ENCODE data around the gene CLNK. TPM values are rescaled to one million over a fixed set of nuclear protein-coding genes. Genes with fewer than 3 reads are reported as not detected.

The CLNK gene
- total RNA-seq, 3 donors from 2014 or later, result 0.11 TPM; not detected in 1

DNA sequence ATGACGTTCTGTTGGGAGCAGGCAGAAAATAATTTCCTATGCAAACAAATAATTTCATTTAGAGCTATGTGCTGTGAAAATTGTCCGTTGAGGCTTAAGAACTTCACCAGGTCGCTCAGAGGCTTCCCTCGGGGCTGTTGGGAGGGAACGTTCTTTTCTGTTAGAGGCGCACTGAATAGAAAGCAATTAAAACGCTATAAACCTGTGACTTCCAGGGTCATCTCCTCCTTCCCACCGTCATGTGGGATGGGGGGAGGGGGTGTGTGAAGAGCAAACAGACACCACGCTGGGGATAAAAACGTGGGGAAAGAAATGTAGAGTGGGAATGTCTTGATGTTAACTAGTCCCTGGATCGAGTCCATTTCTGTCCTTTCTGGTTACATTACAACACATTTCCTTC lies 192.1 kb downstream of the CLNK start:
- Mint-ChIP-seq H3K9me3 (no peaks in the 10 kb centered on the region), H3K27me3 (ENCODE audit: low read depth) (peaks cover 5% of the 10 kb centered on the region), H3K36me3 (ENCODE audit: insufficient read depth) (no peaks in the 10 kb centered on the region), H3K4me1 (ENCODE audit: low read depth) (no peaks in the 10 kb centered on the region), H3K4me3 (no peak overlapping the region)
- ATAC-seq (no peak), DNase-seq (no peak)

DNA sequence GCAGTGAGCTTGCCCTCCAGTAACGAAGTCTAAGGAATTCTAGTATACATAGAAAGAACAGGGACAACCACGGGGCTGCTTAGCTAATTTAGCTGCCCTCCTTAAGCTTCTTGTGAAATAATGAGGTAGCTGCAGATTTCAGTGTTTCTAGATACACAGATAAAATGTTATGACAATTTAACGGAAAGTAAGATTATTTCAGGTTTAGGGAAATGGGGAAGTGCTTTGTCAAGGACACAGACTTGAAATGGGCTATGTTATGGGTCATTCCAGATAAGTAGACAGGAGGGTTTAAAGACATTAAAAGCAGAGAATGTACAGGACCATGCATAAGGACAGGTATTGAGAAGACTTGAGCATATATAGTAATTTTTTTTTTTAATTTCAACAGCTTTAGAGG lies 193.2 kb downstream of the CLNK start:
- Mint-ChIP-seq H3K4me1 (ENCODE audit: low read depth) (no peaks in the 10 kb centered on the region), H3K36me3 (ENCODE audit: insufficient read depth) (no peaks in the 10 kb centered on the region), H3K4me3 (no peak overlapping the region), H3K27me3 (ENCODE audit: low read depth) (peaks cover 5% of the 10 kb centered on the region), H3K9me3 (no peaks in the 10 kb centered on the region)
- no peak for DNase-seq
- ATAC-seq, result no peak

DNA sequence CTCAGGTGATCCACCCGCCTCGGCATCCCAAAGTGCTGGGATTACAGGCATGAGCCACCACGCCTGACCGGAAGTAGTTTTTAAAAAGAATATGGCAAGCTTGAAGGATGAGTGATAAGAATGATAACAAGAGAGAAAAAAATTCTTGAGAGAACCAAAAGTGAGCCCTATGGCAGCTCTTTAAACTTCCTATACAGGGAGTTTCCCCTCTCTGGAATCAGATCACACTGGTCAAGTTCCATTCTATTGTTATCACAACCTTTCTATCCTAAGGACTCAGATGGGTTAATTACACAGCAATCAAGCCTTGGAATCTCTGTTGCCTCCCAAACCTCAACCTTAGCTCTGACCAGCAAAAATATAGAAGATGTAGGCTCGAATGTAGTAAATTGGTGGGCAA lies 193.6 kb downstream of the CLNK start:
- ATAC-seq (no peak), DNase-seq (no peak)
- Mint-ChIP-seq H3K27me3 (ENCODE audit: low read depth) (peaks cover 5% of the 10 kb centered on the region), H3K4me3 (no peak overlapping the region), H3K9me3 (no peaks in the 10 kb centered on the region), H3K4me1 (ENCODE audit: low read depth) (no peaks in the 10 kb centered on the region), H3K36me3 (ENCODE audit: insufficient read depth) (no peaks in the 10 kb centered on the region)

DNA sequence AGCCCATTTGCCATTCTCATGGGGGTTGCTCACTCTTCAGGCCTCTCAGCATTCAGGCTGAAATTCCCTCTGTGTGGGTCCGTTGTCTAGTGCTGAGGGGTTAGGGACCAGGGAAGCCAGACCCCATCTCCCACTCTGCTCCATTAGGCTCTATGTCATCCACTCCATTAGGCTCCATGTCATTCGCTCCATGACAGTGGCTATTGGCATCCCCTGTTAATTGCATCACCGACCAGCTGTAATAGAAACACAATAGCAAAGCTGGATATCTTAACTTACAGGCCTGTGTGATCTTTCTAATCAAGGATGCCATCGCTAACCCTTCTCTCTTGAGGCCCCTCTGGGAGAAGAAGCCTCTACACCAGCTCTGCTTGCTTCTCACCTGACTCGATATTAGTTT lies 201.7 kb downstream of the CLNK start:
- Mint-ChIP-seq H3K36me3 (ENCODE audit: insufficient read depth) (no peaks in the 10 kb centered on the region), H3K27me3 (ENCODE audit: low read depth) (peaks cover 5% of the 10 kb centered on the region), H3K4me3 (no peak overlapping the region), H3K9me3 (no peaks in the 10 kb centered on the region), H3K4me1 (ENCODE audit: low read depth) (no peaks in the 10 kb centered on the region)
- no peak for ATAC-seq
- DNase-seq, result no peak

DNA sequence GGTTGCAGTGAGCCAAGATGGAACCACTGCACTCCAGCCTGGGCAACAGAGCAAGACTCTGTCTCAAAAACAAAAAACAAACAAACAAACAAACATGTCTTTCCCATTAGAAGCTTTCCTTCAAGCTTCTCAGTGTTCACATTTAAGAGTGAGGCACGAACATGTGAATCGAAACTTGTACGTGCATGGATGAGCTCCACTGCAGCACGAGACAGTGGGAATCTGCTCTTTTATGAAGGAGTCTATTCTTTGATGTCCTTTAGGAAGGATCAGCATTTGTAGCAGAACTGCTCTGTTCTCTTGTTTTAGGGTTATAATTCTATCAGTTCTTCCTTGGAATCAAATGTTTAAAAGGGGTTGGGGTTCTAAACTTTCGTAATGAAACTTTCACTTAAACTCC lies 204.0 kb downstream of the CLNK start:
- peaks cover 3% of the 10 kb centered on the region for H3K27me3 Mint-ChIP-seq (ENCODE audit: low read depth)
- no peaks in the 10 kb centered on the region for H3K9me3 Mint-ChIP-seq
- no peak overlapping the region for H3K4me3 Mint-ChIP-seq
- DNase-seq (no peak), ATAC-seq (no peak)
- H3K4me1 Mint-ChIP-seq (ENCODE audit: low read depth), result no peaks in the 10 kb centered on the region
- H3K36me3 Mint-ChIP-seq (ENCODE audit: insufficient read depth), result no peaks in the 10 kb centered on the region

GRCh38 chr4:10478621-10479020 lies 205.9 kb downstream of the CLNK start:
- Mint-ChIP-seq H3K4me1 (ENCODE audit: low read depth) (no peaks in the 10 kb centered on the region), H3K4me3 (no peak overlapping the region), H3K9me3 (no peaks in the 10 kb centered on the region), H3K27me3 (ENCODE audit: low read depth) (peaks cover 3% of the 10 kb centered on the region), H3K36me3 (ENCODE audit: insufficient read depth) (no peaks in the 10 kb centered on the region)
- ATAC-seq (no peak), DNase-seq (no peak)

GRCh38 chr4:10470505-10470904 lies 214.1 kb downstream of the CLNK start:
- H3K4me1 Mint-ChIP-seq (ENCODE audit: low read depth), result no peaks in the 10 kb centered on the region
- no peaks in the 10 kb centered on the region for H3K36me3 Mint-ChIP-seq (ENCODE audit: insufficient read depth)
- peaks cover 9% of the 10 kb centered on the region for H3K27me3 Mint-ChIP-seq (ENCODE audit: low read depth)
- no peak overlapping the region for H3K4me3 Mint-ChIP-seq
- DNase-seq, result no peak
- H3K9me3 Mint-ChIP-seq, result no peaks in the 10 kb centered on the region
- ATAC-seq, result no peak

- no peaks in the 10 kb centered on the region for H3K9me3 Mint-ChIP-seq
- H3K4me1 Mint-ChIP-seq (ENCODE audit: low read depth), result peaks cover 4% of the 10 kb centered on the region
- H3K4me3 Mint-ChIP-seq, result no peak overlapping the region
- peaks cover 42% of the 10 kb centered on the region for H3K27me3 Mint-ChIP-seq (ENCODE audit: low read depth)
- no peak for DNase-seq
- no peak for ATAC-seq
- no peaks in the 10 kb centered on the region for H3K36me3 Mint-ChIP-seq (ENCODE audit: insufficient read depth)
Observed at GRCh38 chr4:10466161-10466560, 218.4 kb downstream of the CLNK start.

DNA sequence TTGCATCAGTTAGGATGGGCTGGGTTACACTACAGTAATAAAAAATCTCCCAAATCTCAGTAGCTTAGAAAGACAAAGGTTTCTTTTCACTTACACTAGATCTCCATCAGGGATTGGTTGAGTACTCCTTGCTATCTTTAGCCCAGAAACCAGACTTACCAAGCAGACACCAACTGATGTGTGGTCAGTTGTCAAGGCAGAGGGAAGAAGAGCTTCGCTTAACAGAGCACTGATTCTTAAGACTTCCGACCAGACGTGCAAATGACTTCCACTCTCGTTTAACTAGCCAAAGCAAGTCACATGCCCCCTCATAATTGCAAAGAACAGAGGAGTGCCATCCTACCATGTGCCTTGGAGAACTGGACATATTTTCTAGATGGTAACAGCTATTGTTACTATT lies 221.7 kb downstream of the CLNK start:
- H3K4me3 Mint-ChIP-seq, result no peak overlapping the region
- H3K27me3 Mint-ChIP-seq (ENCODE audit: low read depth), result peaks cover 42% of the 10 kb centered on the region

GRCh38 chr4:10461850-10462400 lies 222.6 kb downstream of the CLNK start:
- DNase-seq (no peak), ATAC-seq (no peak)
- Mint-ChIP-seq H3K36me3 (ENCODE audit: insufficient read depth) (no peaks in the 10 kb centered on the region), H3K4me3 (peak overlapping the region; percentile 80), H3K4me1 (ENCODE audit: low read depth) (peaks cover 20% of the 10 kb centered on the region), H3K27me3 (ENCODE audit: low read depth) (peaks cover 37% of the 10 kb centered on the region), H3K9me3 (no peaks in the 10 kb centered on the region)

More for the DNA sequence above, 221.7 kb downstream of the CLNK start:
- H3K36me3 Mint-ChIP-seq (ENCODE audit: insufficient read depth), result no peaks in the 10 kb centered on the region
- DNase-seq (no peak), ATAC-seq (no peak)
- no peaks in the 10 kb centered on the region for H3K9me3 Mint-ChIP-seq
- H3K4me1 Mint-ChIP-seq (ENCODE audit: low read depth), result peaks cover 14% of the 10 kb centered on the region

DNA sequence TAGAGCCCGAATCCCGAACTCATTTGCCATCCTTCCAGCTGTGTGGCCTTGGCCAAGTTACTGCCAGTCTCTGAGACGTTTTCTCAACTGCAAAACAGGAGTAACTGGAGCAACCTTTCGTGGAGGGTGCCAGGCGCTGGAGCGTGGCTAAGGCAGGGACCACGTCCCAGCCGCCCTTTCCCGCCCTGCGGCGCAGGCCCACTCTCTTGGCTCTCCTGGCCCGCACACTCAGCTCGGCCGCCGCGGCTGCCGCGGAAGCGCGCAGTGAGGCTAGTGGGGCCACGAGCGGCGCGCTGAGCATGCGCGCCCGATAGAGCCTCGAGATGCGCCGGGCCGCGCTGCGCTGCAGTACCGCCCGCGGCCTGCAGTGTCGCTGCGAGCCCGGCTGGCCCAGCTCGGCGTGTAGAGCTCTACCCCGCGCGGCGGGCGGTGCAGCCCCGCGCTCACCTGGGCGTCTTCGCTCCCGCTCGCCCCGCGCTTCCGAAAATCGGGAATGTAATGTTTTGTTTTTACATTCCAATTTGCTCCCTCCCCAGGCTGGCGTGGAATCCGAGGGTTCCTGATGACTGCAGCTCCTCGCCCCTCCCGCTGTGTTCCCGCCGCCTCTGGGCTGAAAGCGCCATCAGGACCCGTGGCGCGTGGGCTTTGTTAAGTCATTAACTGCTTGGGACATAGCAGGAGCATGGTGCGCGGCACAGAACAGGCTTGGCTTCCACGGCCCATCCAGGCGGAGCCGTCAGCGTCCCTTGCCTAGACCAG lies 223.3 kb downstream of the CLNK start:
- peak; percentile 83 for ATAC-seq
- peaks cover under 1% of the 10 kb centered on the region for H3K36me3 Mint-ChIP-seq (ENCODE audit: insufficient read depth)
- H3K4me3 Mint-ChIP-seq, result peak overlapping the region; percentile 80
- no peaks in the 10 kb centered on the region for H3K9me3 Mint-ChIP-seq
- peak; percentile 70 for DNase-seq
- H3K4me1 Mint-ChIP-seq (ENCODE audit: low read depth), result peaks cover 24% of the 10 kb centered on the region
- peaks cover 35% of the 10 kb centered on the region for H3K27me3 Mint-ChIP-seq (ENCODE audit: low read depth)

DNA sequence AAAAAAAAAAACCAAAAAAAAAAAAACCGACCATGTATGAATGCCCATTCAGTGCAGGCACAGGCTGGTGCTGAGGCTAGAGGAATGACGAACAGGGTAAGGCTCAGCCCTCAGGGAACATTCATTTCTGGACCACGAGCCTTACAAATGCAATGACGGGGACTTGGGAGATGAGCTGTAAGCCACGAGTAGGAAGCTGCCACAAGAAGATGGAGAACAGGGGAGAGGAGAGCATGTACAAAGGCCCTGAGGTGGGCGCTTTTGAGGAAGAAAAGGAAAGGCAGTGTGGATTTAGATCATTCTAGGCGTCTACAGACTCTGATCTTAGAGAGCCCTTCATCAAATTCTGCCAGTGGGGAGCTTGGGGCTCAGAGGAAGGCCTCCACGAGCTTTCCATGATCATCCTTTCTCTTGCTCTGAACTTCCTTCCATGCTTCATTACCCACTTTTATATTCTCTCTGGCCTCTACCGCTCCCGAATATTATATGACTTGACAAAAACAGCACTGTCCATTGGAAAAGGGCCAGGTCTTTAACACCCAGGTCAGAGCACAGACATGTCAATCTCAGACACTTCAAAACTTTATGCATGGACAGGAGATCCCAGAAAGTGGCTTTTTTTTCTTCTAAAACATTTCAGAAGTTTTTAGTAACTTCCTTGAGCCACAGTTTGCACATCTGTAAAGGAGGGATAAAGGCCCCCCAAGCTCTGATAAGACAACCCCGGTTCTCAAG lies 224.1 kb downstream of the CLNK start:
- Mint-ChIP-seq H3K36me3 (ENCODE audit: insufficient read depth) (peaks cover 3% of the 10 kb centered on the region), H3K4me1 (ENCODE audit: low read depth) (peaks cover 29% of the 10 kb centered on the region), H3K27me3 (ENCODE audit: low read depth) (peaks cover 33% of the 10 kb centered on the region), H3K9me3 (no peaks in the 10 kb centered on the region), H3K4me3 (peak overlapping the region; percentile 33)
- no peak for DNase-seq
- no peak for ATAC-seq

- DNase-seq, result no peak
- no peaks in the 10 kb centered on the region for H3K9me3 Mint-ChIP-seq
- H3K27me3 Mint-ChIP-seq (ENCODE audit: low read depth), result peaks cover 23% of the 10 kb centered on the region
- ATAC-seq, result no peak
- peaks cover 34% of the 10 kb centered on the region for H3K4me1 Mint-ChIP-seq (ENCODE audit: low read depth)
- H3K4me3 Mint-ChIP-seq, result no peak overlapping the region
- H3K36me3 Mint-ChIP-seq (ENCODE audit: insufficient read depth), result peaks cover 11% of the 10 kb centered on the region
Observed at GRCh38 chr4:10459305-10459704, 225.3 kb downstream of the CLNK start.

GRCh38 chr4:10458177-10458576 lies 226.4 kb downstream of the CLNK start:
- DNase-seq, result no peak
- H3K36me3 Mint-ChIP-seq (ENCODE audit: insufficient read depth), result peaks cover 18% of the 10 kb centered on the region
- H3K4me1 Mint-ChIP-seq (ENCODE audit: low read depth), result peaks cover 36% of the 10 kb centered on the region
- H3K4me3 Mint-ChIP-seq, result no peak overlapping the region
- no peak for ATAC-seq
- peaks cover 17% of the 10 kb centered on the region for H3K27me3 Mint-ChIP-seq (ENCODE audit: low read depth)
- no peaks in the 10 kb centered on the region for H3K9me3 Mint-ChIP-seq

Measured in activated T-cell treated with anti-CD3 and anti-CD28 coated beads, Interleukin-2, amount 50 U/mL, for 4 hours (primary cell).